Right atrium auricular region (tissue), 2 donors: ENCODE results near the gene C14orf93. TPM values are rescaled to one million over a fixed set of nuclear protein-coding genes. Genes with fewer than 3 reads are reported as not detected.

ENCODE experiments used
- DNase-seq: peaks from one replicate; pipeline ENCODE4 v3.0.0-alpha.2; 2019; ENCODE audit warnings: low spot score
- H3K27ac ChIP-seq, 2 donors: fragments of 200-600 bp; sonication (generic); 1 replicate in 1 of 2; 2 replicates in 1 of 2; pipeline ENCODE4 v1.5.1; 2016 to 2019
- H3K27me3 ChIP-seq, 2 donors: fragments of 200-600 bp; sonication (generic); one replicate each; pipeline versions ENCODE4 v1.5.1 to v1.6.0; 2017 to 2019
- H3K36me3 ChIP-seq: fragments of 200-600 bp; sonication (generic); one replicate; pipeline ENCODE4 v1.5.1; 2016
- H3K4me1 ChIP-seq, 2 donors: fragments of 200-600 bp; sonication (generic); one replicate each; pipeline versions ENCODE4 v1.5.1 to v1.6.0; 2017 to 2019
- H3K4me3 ChIP-seq, 2 donors: fragments of 200-600 bp; sonication (generic); 1 replicate in 1 of 2; 2 replicates in 1 of 2; pipeline ENCODE4 v1.5.1; 2017 to 2019; ENCODE audit warnings: mild to moderate bottlenecking in 1 of 2, moderate library complexity in 1 of 2
- H3K9me3 ChIP-seq, 2 donors: fragments of 200-600 bp; sonication (generic); one replicate each; pipeline ENCODE4 v1.5.1; 2019
- CTCF ChIP-seq, 2 donors: fragments of 200-600 bp; sonication (generic); IDR thresholded peaks; one replicate each; pipeline ENCODE4 v1.5.1; 2019; ENCODE audit warnings: antibody characterized with exemption in 2 of 2
- total RNA-seq, 2 donors: library from RNA; depleted of rRNA; stranded (reverse); fragments of >200 nt; gene quantifications; one replicate each; pipeline ENCODE4 v1.1.0, GENCODE V29; 2016

Gene C14orf93
- total RNA-seq, 2 donors from 2014 or later = 5.0 to 6.8 TPM

GRCh38 chr14:23024612-23025075 lies 14.7 kb upstream of the C14orf93 start:
- H3K4me3 ChIP-seq = no peak overlapping the region
- no peaks in the 10 kb centered on the region for H3K9me3 ChIP-seq
- H3K36me3 ChIP-seq = peaks cover 13% of the 10 kb centered on the region
- H3K4me1 ChIP-seq = no peaks in the 10 kb centered on the region
- DNase-seq = no peak
- no peak for TF ChIP-seq CTCF (IDR thresholded peaks at IDR 0.05)
- H3K27ac ChIP-seq = no peak overlapping the region
- H3K27me3 ChIP-seq = no peaks in the 10 kb centered on the region

GRCh38 chr14:23023795-23024152 lies 13.8 kb upstream of the C14orf93 start:
- Histone ChIP-seq H3K27me3 (no peaks in the 10 kb centered on the region), H3K4me3 (no peak overlapping the region), H3K9me3 (no peaks in the 10 kb centered on the region), H3K27ac (no peak overlapping the region), H3K36me3 (peaks cover 13% of the 10 kb centered on the region), H3K4me1 (no peaks in the 10 kb centered on the region)
- TF ChIP-seq CTCF (IDR thresholded peaks at IDR 0.05) = no peak
- no peak for DNase-seq

GRCh38 chr14:23023022-23023794 lies 13.3 kb upstream of the C14orf93 start:
- H3K4me3 ChIP-seq = no peak overlapping the region
- H3K36me3 ChIP-seq = peaks cover 13% of the 10 kb centered on the region
- H3K27ac ChIP-seq = no peak overlapping the region
- H3K27me3 ChIP-seq = no peaks in the 10 kb centered on the region
- H3K9me3 ChIP-seq = no peaks in the 10 kb centered on the region
- no peaks in the 10 kb centered on the region for H3K4me1 ChIP-seq
- TF ChIP-seq CTCF (IDR thresholded peaks at IDR 0.05) = no peak
- DNase-seq = no peak

- Histone ChIP-seq H3K27ac (no peak overlapping the region), H3K27me3 (no peaks in the 10 kb centered on the region), H3K4me1 (no peaks in the 10 kb centered on the region), H3K4me3 (no peak overlapping the region), H3K9me3 (no peaks in the 10 kb centered on the region), H3K36me3 (peaks cover 13% of the 10 kb centered on the region)
- DNase-seq = no peak
- no peak for TF ChIP-seq CTCF (IDR thresholded peaks at IDR 0.05)
These were observed 12.0 kb upstream of the C14orf93 start for GRCh38 chr14:23021889-23022442.

- Histone ChIP-seq H3K4me1 (no peaks in the 10 kb centered on the region), H3K4me3 (no peak overlapping the region), H3K27ac (no peak overlapping the region), H3K27me3 (no peaks in the 10 kb centered on the region), H3K9me3 (no peaks in the 10 kb centered on the region), H3K36me3 (peaks cover 13% of the 10 kb centered on the region)
- TF ChIP-seq CTCF (IDR thresholded peaks at IDR 0.05) = no peak
- DNase-seq = no peak
These were observed 11.5 kb upstream of the C14orf93 start for GRCh38 chr14:23021434-23021833.
